ENCODE results near the gene SNRNP200. TPM values are rescaled to one million over a fixed set of nuclear protein-coding genes. Genes with fewer than 3 reads are reported as not detected.

Gene SNRNP200
- total and polyA plus RNA-seq, 4 donors = 28.1 to 75.2 (median 47.5) TPM

- WGBS = 48% methylated on average over 1 of the region's 1 CpG
- no peak for DNase-seq (ENCODE audit: low spot score)
Measured at GRCh38 chr2:96329456-96329855, 24.1 kb upstream of the SNRNP200 start.

More at GRCh38 chr2:96329456-96329855, 24.1 kb upstream of the SNRNP200 start:
- Histone ChIP-seq H3K4me1 (ENCODE audit: control insufficient read depth in 4 of 4, insufficient read depth in 4 of 4, low read length in 3 of 4) (peaks cover 0 to 2% (median 1%) of the 10 kb centered on the region in 4 donors), H3K27me3 (ENCODE audit: control insufficient read depth in 4 of 4, insufficient read depth in 4 of 4, low read length in 3 of 4) (no peaks in the 10 kb centered on the region), H3K27ac (ENCODE audit: low read depth in 1 of 2, low read length in 2 of 2) (no peak overlapping the region), H3K9me3 (ENCODE audit: control insufficient read depth in 4 of 4, low read length in 3 of 4) (no peaks in the 10 kb centered on the region), H3K36me3 (ENCODE audit: control insufficient read depth in 4 of 4, insufficient read depth in 3 of 4, low read depth in 1 of 4, low read length in 3 of 4) (no peaks in the 10 kb centered on the region), H3K4me3 (ENCODE audit: low read depth in 1 of 3, low read length in 3 of 3) (no peak overlapping the region), H3K9ac (ENCODE audit: low read depth in 1 of 2, low read length in 2 of 2) (no peak overlapping the region)
- TF ChIP-seq JUND (IDR thresholded peaks at IDR 0.05) (no peak), ZBTB33 (IDR thresholded peaks at IDR 0.05) (no peak), NR2F2 (IDR thresholded peaks at IDR 0.05) (no peak), TAF1 (conservative IDR thresholded peaks at IDR 0.05) (no peak), HNF4A (conservative IDR thresholded peaks at IDR 0.05) (no peak), FOXA1 (IDR thresholded peaks at IDR 0.05) (no peak), RXRA (IDR thresholded peaks at IDR 0.05) (no peak), RAD21 (IDR thresholded peaks at IDR 0.05) (no peak), YY1 (IDR thresholded peaks at IDR 0.05) (no peak), REST (IDR thresholded peaks at IDR 0.05) (no peak), SP1 (IDR thresholded peaks at IDR 0.05) (no peak), FOXA2 (IDR thresholded peaks at IDR 0.05) (no peak)
- TF ChIP-seq, protein P1, sequence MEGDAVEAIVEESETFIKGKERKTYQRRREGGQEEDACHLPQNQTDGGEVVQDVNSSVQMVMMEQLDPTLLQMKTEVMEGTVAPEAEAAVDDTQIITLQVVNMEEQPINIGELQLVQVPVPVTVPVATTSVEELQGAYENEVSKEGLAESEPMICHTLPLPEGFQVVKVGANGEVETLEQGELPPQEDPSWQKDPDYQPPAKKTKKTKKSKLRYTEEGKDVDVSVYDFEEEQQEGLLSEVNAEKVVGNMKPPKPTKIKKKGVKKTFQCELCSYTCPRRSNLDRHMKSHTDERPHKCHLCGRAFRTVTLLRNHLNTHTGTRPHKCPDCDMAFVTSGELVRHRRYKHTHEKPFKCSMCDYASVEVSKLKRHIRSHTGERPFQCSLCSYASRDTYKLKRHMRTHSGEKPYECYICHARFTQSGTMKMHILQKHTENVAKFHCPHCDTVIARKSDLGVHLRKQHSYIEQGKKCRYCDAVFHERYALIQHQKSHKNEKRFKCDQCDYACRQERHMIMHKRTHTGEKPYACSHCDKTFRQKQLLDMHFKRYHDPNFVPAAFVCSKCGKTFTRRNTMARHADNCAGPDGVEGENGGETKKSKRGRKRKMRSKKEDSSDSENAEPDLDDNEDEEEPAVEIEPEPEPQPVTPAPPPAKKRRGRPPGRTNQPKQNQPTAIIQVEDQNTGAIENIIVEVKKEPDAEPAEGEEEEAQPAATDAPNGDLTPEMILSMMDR (IDR thresholded peaks at IDR 0.05; ENCODE audit: low read depth, low read length, missing input control) = no peak
- TF ChIP-seq, protein P2, sequence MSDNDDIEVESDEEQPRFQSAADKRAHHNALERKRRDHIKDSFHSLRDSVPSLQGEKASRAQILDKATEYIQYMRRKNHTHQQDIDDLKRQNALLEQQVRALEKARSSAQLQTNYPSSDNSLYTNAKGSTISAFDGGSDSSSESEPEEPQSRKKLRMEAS (IDR thresholded peaks at IDR 0.05) = no peak
- TF ChIP-seq, protein P3, sequence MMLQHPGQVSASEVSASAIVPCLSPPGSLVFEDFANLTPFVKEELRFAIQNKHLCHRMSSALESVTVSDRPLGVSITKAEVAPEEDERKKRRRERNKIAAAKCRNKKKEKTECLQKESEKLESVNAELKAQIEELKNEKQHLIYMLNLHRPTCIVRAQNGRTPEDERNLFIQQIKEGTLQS (IDR thresholded peaks at IDR 0.05) = no peak
